ENCODE results near the gene OAF. TPM values are rescaled to one million over a fixed set of nuclear protein-coding genes. Genes with fewer than 3 reads are reported as not detected.
A peak's percentile ranks its signal among the peaks of the same experiment; 100 is the strongest.

The OAF gene
- polyA plus RNA-seq (2011; rRNA removed): 3.0 and 4.1 TPM in 2 replicates
- 6.6 and 8.6 TPM in 2 replicates for polyA plus RNA-seq (2012; cell fraction: cytosol; rRNA removed)
- 8.6 and 14.9 TPM in 2 replicates for polyA plus RNA-seq (2012; cell fraction: nucleus; rRNA removed)
- polyA plus RNA-seq (2017; fragmentation: RNase III; extraction: RNeasy Plus Mini Kit Qiagen cat#74134 plus additional on column Dnase treatment): 3.4 to 4.2 TPM (median 3.8 TPM) in 3 replicates
- 2.7 and 2.9 TPM in 2 replicates for polyA minus RNA-seq (2011; rRNA and poly(A)+ RNA removed)

- peak within 1 kb of the TSS; percentile 78 for H3K4me2 ChIP-seq
- no peaks in the 10 kb centered on the region for H3K9me3 ChIP-seq
- H3K4me1 ChIP-seq: peaks cover 13% of the 10 kb centered on the region; the same call in 2 of the 3 replicates
- ChIA-PET POLR2A (no interaction called here), CTCF (interaction anchor here (0.9 to 1.4 kb wide), 2 partner anchors 19 to 39 kb away, joined by 3 to 6 read pairs; no protein-coding TSS in a partner anchor)
- ATAC-seq (peak; percentile 75 to 89), DNase-seq (ENCODE audit: low read depth in 1 of 2, low spot score in 1 of 2) (peak; percentile 51 to 65), FAIRE-seq (no peak)
- peak within 1 kb of the TSS; percentile 71 to 91 for H3K27ac ChIP-seq
- TF ChIP-seq HOXB13 (CRISPR knock-in tag; IDR thresholded peaks at IDR 0.05; ENCODE audit: low read depth): no peak
- TF ChIP-seq MYC (IDR thresholded peaks at IDR 0.05; ENCODE audit: borderline replicate concordance, low read length): peak; percentile 74; the same call in 1 of the 2 replicates
- TF ChIP-seq PBX3 (IDR thresholded peaks at IDR 0.05): no peak
- TF ChIP-seq SMC3 (IDR thresholded peaks at IDR 0.05): no peak
- no peak for TF ChIP-seq FOSB (CRISPR knock-in tag; IDR thresholded peaks at IDR 0.05)
- no peak for TF ChIP-seq KDM1A (IDR thresholded peaks at IDR 0.05; ENCODE audit: low read depth)
- TF ChIP-seq HEYL (CRISPR knock-in tag; IDR thresholded peaks at IDR 0.05): no peak
- peak in 1 of 2 experiments; percentile 32; a peak in 1 of 5 replicates for TF ChIP-seq JUN (IDR thresholded peaks at IDR 0.05)
- TF ChIP-seq ATOH8 (CRISPR knock-in tag; IDR thresholded peaks at IDR 0.05; ENCODE audit: low read depth): no peak
- no peak for TF ChIP-seq RNF2 (IDR thresholded peaks at IDR 0.05; ENCODE audit: borderline replicate concordance, low read depth)
- peak; percentile 68 for TF ChIP-seq MAX (IDR thresholded peaks at IDR 0.05)
- no peak for TF ChIP-seq RCOR1 (IDR thresholded peaks at IDR 0.05; ENCODE audit: low read depth, low read length)
- TF ChIP-seq CHD4 (IDR thresholded peaks at IDR 0.05; ENCODE audit: borderline replicate concordance): no peak
- TF ChIP-seq KDM5A (IDR thresholded peaks at IDR 0.05): no peak
- no peak for TF ChIP-seq SREBF2 (IDR thresholded peaks at IDR 0.05)
- TF ChIP-seq TP53 (CRISPR knock-in tag; IDR thresholded peaks at IDR 0.05): no peak
- no peak for TF ChIP-seq USF2 (IDR thresholded peaks at IDR 0.05)
- peak; percentile 31; the same call in 2 of the 3 replicates for TF ChIP-seq CTCF (IDR thresholded peaks at IDR 0.05)
- no peak for TF ChIP-seq ZC3H11A (IDR thresholded peaks at IDR 0.05)
- no peak for TF ChIP-seq ZFP36 (IDR thresholded peaks at IDR 0.05; ENCODE audit: borderline replicate concordance, partially characterized antibody)
- TF ChIP-seq POLR2A (IDR thresholded peaks at IDR 0.05; ENCODE audit: low read length): no peak
- WGBS (ENCODE audit: missing lambda C conversion rate): 0% methylated on average over 1 of the region's 108 CpGs
- H3K4me3 ChIP-seq: peak within 1 kb of the TSS; percentile 82
Measured at GRCh38 chr11:120210626-120211521, at the start of gene OAF. OAF (plus strand) TSS chr11:120211032; CDS start chr11:120211280, 248 bp downstream.

Measured in A549 (cell line).